Neuronal stem cell (in vitro differentiated cells): ENCODE data around the gene RPL38.

Experiments used
- DNase-seq: peaks from one replicate; pipeline ENCODE4 v3.0.0-alpha.2; 2013; ENCODE audit warnings: low spot score
- H2AFZ ChIP-seq: one replicate; pipeline ENCODE4 v1.6.1; 2013; ENCODE audit warnings: mild to moderate bottlenecking, low read length, inconsistent platforms
- H2AK5ac ChIP-seq: 2 replicates; pipeline ENCODE4 v1.6.1; 2013; ENCODE audit warnings: low read depth, mild to moderate bottlenecking, inconsistent platforms, low read length, moderate library complexity, mixed read lengths
- H2BK120ac ChIP-seq: 2 replicates; pipeline ENCODE4 v1.6.1; 2013; ENCODE audit warnings: low read depth, mild to moderate bottlenecking, inconsistent platforms, low read length, moderate library complexity, mixed read lengths
- H2BK12ac ChIP-seq: one replicate; pipeline ENCODE4 v1.6.1; 2013; ENCODE audit warnings: low read length, inconsistent platforms
- H2BK15ac ChIP-seq: 2 replicates; pipeline ENCODE4 v1.6.1; 2013; ENCODE audit warnings: mild to moderate bottlenecking, low read length, inconsistent platforms, mixed read lengths
- H2BK5ac ChIP-seq: one replicate; pipeline ENCODE4 v1.6.1; 2013; ENCODE audit warnings: inconsistent platforms, mild to moderate bottlenecking, low read length, moderate library complexity
- H3K14ac ChIP-seq: one replicate; pipeline ENCODE4 v1.6.1; 2013; ENCODE audit warnings: low read length, inconsistent platforms
- H3K18ac ChIP-seq: 2 replicates; pipeline ENCODE4 v1.6.1; 2013; ENCODE audit warnings: low read length, inconsistent platforms
- H3K23ac ChIP-seq: 2 replicates; pipeline ENCODE4 v1.6.1; 2013; ENCODE audit warnings: low read depth, mild to moderate bottlenecking, mixed read lengths, low read length, inconsistent platforms; ENCODE audit not compliant: poor library complexity
- H3K27ac ChIP-seq: replicated peaks from 3 replicates; pipeline ENCODE4 v1.5.1; 2013; ENCODE audit warnings: low read length, inconsistent platforms
- H3K27me3 ChIP-seq, 3 experiments: 2 replicates each; pipeline ENCODE4 v1.6.1; 2013; ENCODE audit warnings: low read length in 3 of 3, mild to moderate bottlenecking in 2 of 3, inconsistent platforms in 1 of 3, low read depth in 1 of 3, mixed read lengths in 1 of 3, moderate library complexity in 1 of 3; ENCODE audit not compliant: control insufficient read depth in 3 of 3, insufficient read depth in 3 of 3
- H3K36me3 ChIP-seq, 2 donors: replicated peaks in 1 of 2; 2 replicates each; pipeline ENCODE4 v1.6.1; 2013; ENCODE audit warnings: low read length in 2 of 2; ENCODE audit not compliant: control insufficient read depth in 2 of 2, insufficient read depth in 2 of 2
- H3K4ac ChIP-seq: 2 replicates; pipeline ENCODE4 v1.6.1; 2013; ENCODE audit warnings: inconsistent platforms, mild to moderate bottlenecking, low read length, moderate library complexity
- H3K4me1 ChIP-seq, 2 donors: 1 replicate in 1 of 2; 2 replicates in 1 of 2; pipeline ENCODE4 v1.6.1; 2013; ENCODE audit warnings: low read length in 2 of 2, low read depth in 1 of 2; ENCODE audit not compliant: control insufficient read depth in 2 of 2, insufficient read depth in 1 of 2
- H3K4me2 ChIP-seq: one replicate; pipeline ENCODE4 v1.6.1; 2013; ENCODE audit warnings: mild to moderate bottlenecking, low read length, inconsistent platforms; ENCODE audit not compliant: insufficient read depth, poor library complexity, severe bottlenecking
- H3K4me3 ChIP-seq, 2 donors: 2 replicates each; pipeline ENCODE4 v1.5.1; 2013; ENCODE audit warnings: low read length in 2 of 2, mild to moderate bottlenecking in 2 of 2, inconsistent platforms in 1 of 2, moderate library complexity in 1 of 2
- H3K79me1 ChIP-seq: one replicate; pipeline ENCODE4 v1.6.1; 2013; ENCODE audit warnings: low read depth, mild to moderate bottlenecking, inconsistent platforms, low read length, moderate library complexity
- H3K9ac ChIP-seq: one replicate; pipeline ENCODE4 v1.6.1; 2013; ENCODE audit warnings: mild to moderate bottlenecking, low read depth, low read length, inconsistent platforms; ENCODE audit not compliant: poor library complexity
- H3K9me3 ChIP-seq, 2 donors: replicated peaks in 1 of 2; 2 replicates each; pipeline versions ENCODE3 to v1.6.1; 2013; ENCODE audit warnings: low read length in 2 of 2, mild to moderate bottlenecking in 2 of 2, inconsistent platforms in 1 of 2, low read depth in 1 of 2, mixed read lengths in 1 of 2, moderate library complexity in 1 of 2; ENCODE audit not compliant: control insufficient read depth in 2 of 2, insufficient read depth in 1 of 2
- H4K8ac ChIP-seq: one replicate; pipeline ENCODE4 v1.6.1; 2013; ENCODE audit warnings: low read depth, mild to moderate bottlenecking, inconsistent platforms, low read length, moderate library complexity
- H4K91ac ChIP-seq: one replicate; pipeline ENCODE4 v1.6.1; 2013; ENCODE audit warnings: low read length, low read depth, mild to moderate bottlenecking, inconsistent platforms; ENCODE audit not compliant: poor library complexity
- WGBS, 2 donors: extraction: QIAGEN DNeasy Blood & Tissue Kit; methylation state at CpG; one replicate each; pipeline ENCODE4 v1.1.7; 2013; ENCODE audit warnings: missing lambda C conversion rate in 2 of 2, mixed read lengths in 1 of 2; ENCODE audit not compliant: insufficient read length in 2 of 2, insufficient replicate concordance in 1 of 2; ENCODE audit errors: extremely low coverage in 2 of 2; 5-methylcytosine and 5-hydroxymethylcytosine counted together

RPL38 gene

GRCh38 chr17:74231928-74232907, 28.7 kb downstream of the RPL38 start:
- WGBS, 2 donors = no CpG with 5 or more reads among the region's 17 CpGs
- H3K9me3 ChIP-seq = no peaks in the 10 kb centered on the region
- no peaks in the 10 kb centered on the region for H3K79me1 ChIP-seq
- no peak overlapping the region for H3K27ac ChIP-seq
- no peak overlapping the region for H4K8ac ChIP-seq
- no peak overlapping the region for H3K9ac ChIP-seq
- peaks cover 12 to 18% of the 10 kb centered on the region in 2 donors for H3K4me1 ChIP-seq
- peak overlapping the region; percentile 26 for H3K23ac ChIP-seq
- DNase-seq = no peak
- no peak overlapping the region for H2BK12ac ChIP-seq
- no peak overlapping the region for H2BK15ac ChIP-seq
- H2AK5ac ChIP-seq = peak overlapping the region; percentile 76
- H3K4me2 ChIP-seq = no peak overlapping the region
- H3K4me3 ChIP-seq = no peak overlapping the region
- H2BK120ac ChIP-seq = peak overlapping the region; percentile 10
- H2AFZ ChIP-seq = no peak overlapping the region
- peak overlapping the region; percentile 46 for H3K18ac ChIP-seq
- peaks cover 0 to 33% of the 10 kb centered on the region in 2 donors for H3K36me3 ChIP-seq
- no peak overlapping the region for H4K91ac ChIP-seq
- H3K4ac ChIP-seq = no peak overlapping the region
- no peak overlapping the region for H3K14ac ChIP-seq
- H3K27me3 ChIP-seq = no peaks in the 10 kb centered on the region
- H2BK5ac ChIP-seq = peak overlapping the region; percentile 10

GRCh38 chr17:74233937-74234336, 30.5 kb downstream of the RPL38 start:
- Histone ChIP-seq H3K27ac (no peak overlapping the region), H3K4me2 (no peak overlapping the region), H3K4ac (no peak overlapping the region), H3K14ac (no peak overlapping the region), H3K9ac (no peak overlapping the region), H4K91ac (no peak overlapping the region), H2BK15ac (no peak overlapping the region), H4K8ac (no peak overlapping the region), H2BK5ac (no peak overlapping the region), H3K4me3 (no peak overlapping the region), H3K27me3 (no peaks in the 10 kb centered on the region), H2BK12ac (no peak overlapping the region), H2AK5ac (no peak overlapping the region), H2BK120ac (no peak overlapping the region), H3K36me3 (peaks cover 0 to 35% of the 10 kb centered on the region in 2 donors), H3K18ac (no peak overlapping the region), H2AFZ (no peak overlapping the region), H3K9me3 (no peaks in the 10 kb centered on the region), H3K4me1 (peaks cover 12 to 18% of the 10 kb centered on the region in 2 donors), H3K79me1 (no peaks in the 10 kb centered on the region), H3K23ac (no peak overlapping the region)
- DNase-seq = no peak
- WGBS, 2 donors = no CpG with 5 or more reads among the region's 8 CpGs

GRCh38 chr17:74234486-74234885, 31.0 kb downstream of the RPL38 start:
- Histone ChIP-seq H3K14ac (no peak overlapping the region), H2BK5ac (no peak overlapping the region), H4K8ac (no peak overlapping the region), H3K4me1 (peaks cover 12 to 18% of the 10 kb centered on the region in 2 donors), H3K18ac (no peak overlapping the region), H3K9ac (no peak overlapping the region), H3K4me3 (no peak overlapping the region), H3K79me1 (no peaks in the 10 kb centered on the region), H3K27ac (no peak overlapping the region), H3K27me3 (no peaks in the 10 kb centered on the region), H3K4ac (no peak overlapping the region), H2AFZ (no peak overlapping the region), H2BK15ac (no peak overlapping the region), H3K36me3 (peaks cover 0 to 36% of the 10 kb centered on the region in 2 donors), H2AK5ac (no peak overlapping the region), H3K23ac (no peak overlapping the region), H3K9me3 (no peaks in the 10 kb centered on the region), H2BK12ac (no peak overlapping the region), H4K91ac (no peak overlapping the region), H3K4me2 (no peak overlapping the region), H2BK120ac (no peak overlapping the region)
- WGBS, 2 donors = no CpG with 5 or more reads among the region's 1 CpG
- DNase-seq = no peak

GRCh38 chr17:74235040-74235581, 31.6 kb downstream of the RPL38 start:
- no peak overlapping the region for H3K4me3 ChIP-seq

More at GRCh38 chr17:74235040-74235581, 31.6 kb downstream of the RPL38 start:
- H3K14ac ChIP-seq = no peak overlapping the region
- H4K8ac ChIP-seq = no peak overlapping the region
- no peak overlapping the region for H3K4ac ChIP-seq
- H3K36me3 ChIP-seq = peaks cover 0 to 37% of the 10 kb centered on the region in 2 donors
- H3K4me1 ChIP-seq = peaks cover 13 to 22% of the 10 kb centered on the region in 2 donors
- H2BK5ac ChIP-seq = no peak overlapping the region
- H2BK15ac ChIP-seq = no peak overlapping the region
- H3K27ac ChIP-seq = no peak overlapping the region
- no peak overlapping the region for H3K23ac ChIP-seq
- no peak for DNase-seq
- no peaks in the 10 kb centered on the region for H3K27me3 ChIP-seq
- no peak overlapping the region for H2AK5ac ChIP-seq
- no CpG with 5 or more reads among the region's 19 CpGs for WGBS, 2 donors
- no peak overlapping the region for H2BK12ac ChIP-seq
- H3K18ac ChIP-seq = no peak overlapping the region
- H4K91ac ChIP-seq = no peak overlapping the region
- no peak overlapping the region for H3K4me2 ChIP-seq
- no peaks in the 10 kb centered on the region for H3K9me3 ChIP-seq
- no peak overlapping the region for H2AFZ ChIP-seq
- no peaks in the 10 kb centered on the region for H3K79me1 ChIP-seq
- no peak overlapping the region for H3K9ac ChIP-seq
- H2BK120ac ChIP-seq = no peak overlapping the region
